ENCODE data around the gene RIOX2.

RIOX2 gene

DNA sequence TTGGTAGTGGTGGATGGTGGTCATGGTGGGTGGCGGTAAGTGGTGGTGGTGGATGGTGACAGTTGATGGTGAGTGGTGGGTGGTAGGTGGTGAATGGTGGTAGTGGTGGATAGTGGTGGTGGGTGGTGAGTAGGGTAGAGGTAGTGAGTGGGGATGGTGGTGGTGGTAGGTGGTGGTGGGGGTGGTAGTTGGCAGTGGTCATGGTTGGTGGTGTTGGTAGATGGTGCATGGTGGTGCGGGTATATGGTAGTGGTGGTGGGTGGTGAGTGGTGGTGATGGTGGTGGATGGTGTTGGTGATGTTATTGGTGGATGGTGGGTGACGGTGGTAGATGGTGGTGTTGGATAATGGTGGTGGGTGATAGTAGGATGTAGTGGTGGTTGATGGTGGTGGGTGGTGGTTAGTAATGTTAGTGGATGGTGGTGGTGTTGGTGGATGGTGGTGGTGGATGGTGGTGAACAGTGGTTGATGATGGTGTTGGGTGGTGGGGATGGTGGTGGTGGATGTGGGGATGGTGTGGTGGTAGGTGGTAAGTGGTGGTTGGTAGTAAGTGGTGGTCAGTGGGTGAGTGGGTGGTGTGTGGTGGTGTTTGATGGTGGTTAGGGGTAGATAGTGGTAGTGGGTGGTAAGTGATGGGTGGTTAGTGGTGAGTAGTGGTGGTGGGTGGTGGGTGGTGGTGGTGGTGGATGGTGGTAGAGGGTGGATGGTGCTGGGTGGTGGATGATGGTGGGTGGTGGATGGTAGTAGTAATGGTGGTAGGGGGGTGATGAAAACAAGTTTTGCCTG lies 16.7 kb upstream of the RIOX2 start:
- DNase-seq = no peak

DNA sequence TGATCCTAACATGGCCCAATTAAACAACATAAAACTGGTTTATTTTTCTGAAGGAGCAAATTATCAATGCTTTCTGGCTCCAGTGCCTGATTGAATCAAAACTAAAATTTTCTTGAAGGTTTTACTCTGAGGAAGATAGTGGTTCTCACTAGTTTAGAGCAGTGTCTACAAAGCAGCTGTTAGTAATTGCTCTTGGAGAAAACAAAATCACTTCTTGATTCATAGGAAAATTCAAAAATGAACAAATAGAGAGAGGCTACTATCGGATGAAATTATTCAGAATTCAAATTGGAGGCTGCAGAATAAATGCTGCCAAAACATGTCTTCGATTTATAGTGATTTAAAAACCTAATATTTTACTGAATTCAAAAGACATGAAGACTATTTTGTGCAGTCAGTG lies 15.1 kb upstream of the RIOX2 start:
- no peak for DNase-seq

- DNase-seq = no peak
Observed at GRCh38 chr3:97983933-97984491, 11.8 kb upstream of the RIOX2 start.

- DNase-seq = no peak
Observed at GRCh38 chr3:97981886-97982285, 9.7 kb upstream of the RIOX2 start.

DNA sequence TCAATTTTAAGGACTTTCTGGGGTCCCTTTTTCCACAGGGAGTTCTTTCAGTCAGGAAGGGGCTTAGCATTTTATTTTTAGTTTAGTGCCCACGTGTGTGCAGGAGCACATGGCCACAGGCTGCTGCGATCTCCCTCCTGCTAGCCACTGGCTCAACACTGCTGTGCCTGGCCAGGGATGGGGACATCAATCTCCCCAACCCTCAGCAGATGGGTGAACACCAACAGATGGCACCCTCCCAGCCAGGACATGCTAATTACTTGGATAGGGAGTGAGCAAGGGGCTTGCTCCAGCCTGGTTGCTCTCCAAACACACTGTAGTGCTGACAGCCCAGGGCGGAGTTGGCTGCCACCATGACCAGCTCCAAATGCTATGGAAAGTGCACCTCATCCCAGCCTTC lies 7.4 kb upstream of the RIOX2 start:
- DNase-seq = no peak

- DNase-seq = no peak
Observed at GRCh38 chr3:97975466-97975865, 3.2 kb upstream of the RIOX2 start.

DNA sequence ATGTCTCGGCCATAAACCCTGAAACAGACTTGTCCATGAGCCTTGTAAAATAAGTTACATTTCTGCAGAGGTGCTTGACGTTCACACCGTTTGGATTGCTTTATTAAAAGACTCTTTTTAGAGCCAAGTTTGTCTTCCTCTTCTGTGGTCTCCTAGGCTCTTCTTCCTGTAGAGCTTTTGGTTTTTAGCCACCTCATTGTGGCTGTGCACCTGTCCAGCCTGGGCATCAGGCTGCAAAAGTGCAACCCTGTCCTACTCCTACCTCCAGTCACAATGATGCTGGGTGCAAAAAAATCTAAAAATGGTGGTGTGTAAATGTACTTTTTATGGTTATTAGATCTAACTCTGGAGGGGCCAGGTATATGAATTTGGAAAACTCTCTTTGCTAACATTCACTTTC lies 2.8 kb upstream of the RIOX2 start:
- no peak for DNase-seq

DNA sequence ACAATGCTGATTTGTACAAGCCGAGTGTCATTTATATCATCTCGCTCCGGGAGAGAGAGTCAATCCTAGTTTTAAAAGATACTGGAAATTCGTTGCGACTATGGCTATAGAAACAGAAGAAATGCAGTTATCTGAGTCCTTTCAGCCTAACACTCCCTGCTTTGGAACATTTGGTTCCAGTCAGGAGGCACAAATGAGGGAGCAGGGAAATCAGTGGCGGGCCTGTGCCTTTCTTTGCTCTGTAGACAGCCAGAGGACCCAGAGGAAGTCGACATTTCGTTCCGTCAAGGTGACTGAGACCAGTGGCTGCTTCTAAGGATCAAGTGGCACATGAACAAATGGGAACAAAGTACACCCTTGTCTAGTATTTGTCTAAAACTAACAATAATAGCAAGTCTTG lies 745 bp upstream of the RIOX2 start:
- no peak for DNase-seq

DNA sequence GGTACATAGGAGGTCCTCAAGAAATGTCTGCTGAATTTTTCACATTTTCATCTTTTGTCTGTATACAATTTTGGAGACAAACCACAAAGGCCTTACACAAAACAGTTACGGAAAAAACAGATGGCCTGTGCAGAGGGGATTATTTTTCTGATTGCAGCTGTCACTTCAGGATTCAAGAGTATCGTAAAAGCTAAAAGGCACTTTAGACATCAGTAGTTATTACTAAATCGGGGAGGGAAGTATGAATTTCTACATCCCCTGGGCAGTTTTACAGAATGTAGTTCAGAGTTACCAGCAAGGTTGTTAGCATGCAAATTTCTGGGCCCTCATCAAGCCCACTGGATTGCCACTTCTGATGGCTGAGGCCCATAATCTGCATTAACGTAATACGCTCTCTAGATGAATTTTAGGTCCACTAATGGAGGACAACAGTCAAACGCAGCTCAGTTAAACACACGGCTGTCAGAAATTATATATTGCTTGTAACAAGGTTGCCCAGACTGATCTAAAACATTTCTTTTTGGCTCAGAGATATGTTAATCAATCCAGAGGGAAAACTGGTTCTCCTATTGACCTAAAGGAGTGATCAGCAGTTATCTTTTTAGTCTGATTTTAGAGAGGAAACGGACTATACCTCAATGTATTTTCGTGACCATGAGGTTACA lies 1.1 kb downstream of the RIOX2 start:
- DNase-seq = no peak

DNA sequence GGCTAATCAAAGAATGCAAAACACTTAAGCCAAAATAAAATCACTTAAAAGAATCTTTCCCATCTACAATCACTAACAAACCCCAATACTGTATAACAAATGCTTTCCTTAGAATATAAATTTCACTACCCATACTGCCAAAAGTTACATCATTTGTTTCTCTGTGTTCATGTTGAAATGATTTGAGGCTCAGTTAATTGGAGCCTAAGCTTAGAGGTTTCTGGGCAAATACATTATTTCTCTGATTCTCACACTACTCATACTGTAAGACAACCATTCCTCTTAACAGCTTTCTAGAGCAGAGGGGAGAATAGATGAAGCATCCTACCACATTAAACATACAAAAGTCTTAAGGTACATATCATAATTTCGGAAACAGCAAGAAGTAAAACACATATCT lies 2.1 kb downstream of the RIOX2 start:
- DNase-seq = peak; percentile 45

DNA sequence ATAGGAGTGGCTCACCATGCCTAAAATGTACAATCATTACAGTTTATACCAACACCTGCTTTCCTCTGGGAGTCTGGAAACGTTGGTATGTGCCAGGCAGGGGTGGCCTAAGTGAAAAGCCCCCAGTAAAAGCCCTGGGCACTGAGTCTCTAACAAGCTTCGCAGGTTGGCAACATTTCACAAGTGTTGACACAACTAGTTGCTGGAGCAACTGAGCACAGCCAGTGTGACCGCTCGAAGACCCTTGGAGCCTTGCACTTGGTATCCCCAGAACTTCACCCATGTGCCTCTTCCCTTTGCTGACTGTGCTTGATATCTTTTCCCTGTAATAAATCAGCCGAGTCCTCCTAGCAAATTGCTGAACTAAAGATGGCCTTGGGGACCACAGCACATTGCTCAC lies 2.7 kb downstream of the RIOX2 start:
- DNase-seq = no peak

GRCh38 chr3:97968376-97968775 lies 3.9 kb downstream of the RIOX2 start:
- DNase-seq = no peak

DNA sequence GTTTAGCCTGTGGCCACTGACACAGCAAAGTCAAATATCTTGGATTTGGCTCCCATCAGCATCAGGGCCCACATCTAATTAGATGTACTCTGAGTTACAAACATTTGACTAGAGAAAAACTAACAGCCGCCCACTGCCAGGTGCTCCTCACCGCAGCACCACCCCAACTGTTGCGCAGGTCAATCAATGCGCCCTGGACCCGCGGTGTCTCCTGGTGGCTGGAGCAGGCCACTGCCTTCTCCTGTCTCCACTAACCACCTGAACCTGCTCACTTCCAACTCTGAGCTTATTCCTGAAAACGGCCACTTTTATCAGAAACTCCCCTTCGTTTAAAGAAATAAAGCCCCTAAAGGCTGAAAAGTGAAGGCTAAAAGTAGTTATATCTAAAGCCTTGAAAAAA lies 4.3 kb downstream of the RIOX2 start:
- DNase-seq = no peak

GRCh38 chr3:97960993-97961766 lies 11.1 kb downstream of the RIOX2 start:
- peak; percentile 23 for DNase-seq

DNA sequence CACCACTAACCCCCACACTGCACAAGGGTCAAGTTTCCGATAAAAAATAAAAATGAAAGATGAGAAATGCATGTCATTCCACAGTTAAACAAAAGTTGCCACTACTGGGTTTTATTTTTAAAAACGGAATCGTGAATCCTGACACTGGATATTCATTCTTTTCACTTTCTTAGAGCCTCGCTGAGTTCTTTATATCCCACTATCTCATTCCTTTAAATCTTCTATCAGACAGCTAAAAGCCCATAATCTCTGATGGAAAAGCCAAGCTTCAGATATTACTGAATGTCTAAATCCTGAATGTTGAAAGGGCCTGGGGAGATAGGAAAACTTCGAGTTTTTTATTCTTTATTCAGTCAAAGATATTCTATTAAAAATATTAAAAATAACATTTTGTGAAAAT lies 11.7 kb downstream of the RIOX2 start:
- no peak for DNase-seq

DNA sequence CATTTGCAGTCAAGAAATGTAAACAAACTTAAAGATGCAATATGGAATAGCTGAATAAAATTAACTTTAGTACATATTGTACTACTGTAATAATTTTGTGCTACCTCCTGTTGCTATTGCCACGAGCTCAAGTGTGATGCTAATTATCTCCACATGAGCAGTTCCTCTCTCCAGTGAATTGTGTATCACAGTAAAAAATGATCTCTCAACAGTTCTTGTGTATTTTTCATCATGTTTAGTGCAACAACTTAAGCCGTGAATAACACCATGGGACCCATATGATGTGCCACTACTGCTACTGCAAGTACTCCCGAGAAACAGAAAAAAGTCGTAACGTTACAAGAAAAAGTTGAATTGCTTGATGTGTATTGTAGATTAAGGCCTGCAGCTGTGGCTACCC lies 12.4 kb downstream of the RIOX2 start:
- no peak for DNase-seq

DNA sequence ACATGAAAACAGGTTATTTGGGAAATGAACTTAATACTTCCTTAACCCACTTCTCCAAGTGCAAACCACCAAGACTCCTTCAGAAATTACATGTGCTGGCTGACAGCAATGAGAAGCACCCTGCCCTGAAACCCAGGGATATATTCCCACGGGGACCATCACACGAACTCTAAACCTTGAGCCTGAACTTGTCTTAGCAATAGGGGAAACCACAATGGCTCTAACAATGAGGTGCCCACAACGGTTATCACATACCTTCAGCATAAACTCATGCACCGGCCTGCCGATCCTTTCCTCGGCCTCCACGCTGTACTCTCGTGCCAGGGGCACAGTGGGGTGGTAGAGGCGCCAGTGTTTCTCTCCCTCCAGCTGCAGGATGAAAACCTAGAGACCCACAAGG lies 13.4 kb downstream of the RIOX2 start:
- no peak for DNase-seq

DNA sequence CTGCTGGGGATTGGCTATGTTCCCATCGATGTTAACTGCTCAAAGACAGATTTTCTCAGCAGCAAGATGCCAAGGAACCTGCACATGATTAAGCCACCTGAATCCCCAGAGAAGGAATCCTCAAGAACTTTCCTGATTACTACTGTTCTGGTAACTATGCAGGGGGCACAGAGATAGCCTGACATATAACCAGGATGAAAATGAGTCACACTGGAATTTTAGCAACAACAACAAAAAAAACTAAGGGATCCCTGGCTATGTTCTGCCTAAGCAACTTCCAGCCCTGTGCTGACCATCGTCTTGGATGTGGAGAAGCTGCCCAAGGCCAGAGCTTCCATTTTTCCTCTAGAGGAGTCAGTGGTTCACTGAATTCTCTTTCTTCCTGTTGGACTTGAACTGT lies 13.8 kb downstream of the RIOX2 start:
- DNase-seq = peak; percentile 13

GRCh38 chr3:97957617-97958311 lies 14.5 kb downstream of the RIOX2 start:
- DNase-seq = no peak

GRCh38 chr3:97956051-97956450 lies 16.2 kb downstream of the RIOX2 start:
- DNase-seq = no peak

- no peak for DNase-seq
Observed at GRCh38 chr3:97954228-97954827, 17.9 kb downstream of the RIOX2 start.

DNA sequence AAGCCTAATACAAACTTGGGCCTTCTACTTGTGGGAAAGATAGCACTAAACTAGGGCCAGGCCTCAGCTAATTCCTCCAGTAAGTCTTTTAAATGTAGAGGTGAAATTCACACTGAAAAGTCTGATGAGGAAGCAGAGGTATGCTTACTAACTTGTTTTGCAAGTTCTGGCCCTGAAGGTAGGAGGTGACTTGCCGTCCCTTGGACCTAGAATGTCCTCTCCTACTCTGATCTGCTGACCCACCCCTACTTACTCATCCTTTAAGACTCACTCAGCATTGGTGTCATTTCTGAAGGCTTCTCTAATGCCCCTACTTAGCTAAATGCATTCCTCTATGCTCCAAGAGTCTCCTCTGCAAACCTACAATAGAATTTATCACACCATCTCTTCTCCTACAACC lies 19.4 kb downstream of the RIOX2 start:
- DNase-seq = no peak

All from fibroblast of skin of abdomen (primary cell).